H1 (cell line): ENCODE data around the gene ENTPD2.

Experiments
- BACH1 ChIP-seq: IDR thresholded peaks from 2 replicates; pipeline ENCODE4 v1.6.1; 2012; ENCODE audit warnings: low read length, improper control_type of control experiment
- CEBPB ChIP-seq: IDR thresholded peaks from 2 replicates; pipeline ENCODE4 v1.6.1; 2012; ENCODE audit warnings: low read depth, low read length
- CHD2 ChIP-seq: IDR thresholded peaks from 2 replicates; pipeline ENCODE4 v1.6.1; 2012; ENCODE audit warnings: low read length, improper control_type of control experiment
- CTCF ChIP-seq, 3 experiments: IDR thresholded peaks; 1 replicate in 2 of 3; 2 replicates in 1 of 3; pipeline versions ENCODE4 v1.5.1 to v1.6.1; 2011; ENCODE audit warnings: low read length in 3 of 3, mild to moderate bottlenecking in 3 of 3, inconsistent platforms in 2 of 3, low read depth in 1 of 3, moderate library complexity in 1 of 3; ENCODE audit not compliant: insufficient read depth in 1 of 3; ENCODE audit errors: control extremely low read depth in 1 of 3
- EP300 ChIP-seq, 2 experiments: IDR thresholded peaks; 1 replicate in 1 of 2; 2 replicates in 1 of 2; pipeline ENCODE4 v1.6.1; 2011 to 2012; ENCODE audit warnings: low read depth in 2 of 2, low read length in 2 of 2, mild to moderate bottlenecking in 2 of 2, borderline replicate concordance in 1 of 2, inconsistent platforms in 1 of 2, moderate library complexity in 1 of 2
- POLR2A ChIP-seq, 2 experiments: IDR thresholded peaks; 1 replicate in 1 of 2; 2 replicates in 1 of 2; pipeline ENCODE4 v1.6.1; 2011; ENCODE audit warnings: low read depth in 2 of 2, low read length in 2 of 2, mild to moderate bottlenecking in 2 of 2; ENCODE audit errors: control extremely low read depth in 1 of 2
- POLR2AphosphoS5 ChIP-seq: IDR thresholded peaks from 2 replicates; pipeline ENCODE4 v1.6.1; 2011; ENCODE audit warnings: low read depth, low read length
- SRF ChIP-seq: IDR thresholded peaks from 2 replicates; pipeline ENCODE4 v1.6.1; 2011; ENCODE audit warnings: mild to moderate bottlenecking, low read depth, low read length, moderate library complexity
- SUZ12 ChIP-seq: fragments of 200-600 bp; sonication (generic); IDR thresholded peaks from 2 replicates; pipeline ENCODE4 v1.6.1; 2012; ENCODE audit warnings: mild to moderate bottlenecking, inconsistent platforms, low read length, moderate library complexity, mixed read lengths
- TAF1 ChIP-seq: IDR thresholded peaks from 2 replicates; pipeline ENCODE4 v1.6.1; 2011; ENCODE audit warnings: mild to moderate bottlenecking, low read depth, low read length
- YY1 ChIP-seq: IDR thresholded peaks from 2 replicates; pipeline ENCODE4 v1.6.1; 2011; ENCODE audit warnings: low read depth, mild to moderate bottlenecking, low read length
- ZNF274 ChIP-seq: IDR thresholded peaks from 2 replicates; pipeline ENCODE4 v1.7.0; 2012; ENCODE audit warnings: low read length, borderline replicate concordance; ENCODE audit errors: extremely low read depth

GRCh38 chr9:137056739-137057415, 3.0 kb upstream of the ENTPD2 start:
- TF ChIP-seq CTCF (IDR thresholded peaks at IDR 0.05; ENCODE audit: control extremely low read depth in 1 of 3, insufficient read depth in 1 of 3, low read depth in 1 of 3, low read length in 3 of 3) (no peak), SRF (no peak), POLR2A (IDR thresholded peaks at IDR 0.05; ENCODE audit: control extremely low read depth in 1 of 2, low read depth in 2 of 2, low read length in 2 of 2) (no peak), EP300 (IDR thresholded peaks at IDR 0.05; ENCODE audit: borderline replicate concordance in 1 of 2, low read depth in 2 of 2, low read length in 2 of 2) (no peak), YY1 (no peak), CHD2 (no peak), SUZ12 (no peak), CEBPB (no peak), POLR2AphosphoS5 (no peak), ZNF274 (no peak), TAF1 (no peak), BACH1 (no peak)
